Activated T-cell treated with anti-CD3 and anti-CD28 coated beads for 24 hours (primary cell): Measurements from ENCODE around the gene MAP3K7CL.

Source experiments
- DNase-seq: peaks from one replicate; pipeline ENCODE4 v3.0.0-alpha.2; 2020; ENCODE audit warnings: low read depth

Gene MAP3K7CL, protein sequence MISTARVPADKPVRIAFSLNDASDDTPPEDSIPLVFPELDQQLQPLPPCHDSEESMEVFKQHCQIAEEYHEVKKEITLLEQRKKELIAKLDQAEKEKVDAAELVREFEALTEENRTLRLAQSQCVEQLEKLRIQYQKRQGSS

DNA sequence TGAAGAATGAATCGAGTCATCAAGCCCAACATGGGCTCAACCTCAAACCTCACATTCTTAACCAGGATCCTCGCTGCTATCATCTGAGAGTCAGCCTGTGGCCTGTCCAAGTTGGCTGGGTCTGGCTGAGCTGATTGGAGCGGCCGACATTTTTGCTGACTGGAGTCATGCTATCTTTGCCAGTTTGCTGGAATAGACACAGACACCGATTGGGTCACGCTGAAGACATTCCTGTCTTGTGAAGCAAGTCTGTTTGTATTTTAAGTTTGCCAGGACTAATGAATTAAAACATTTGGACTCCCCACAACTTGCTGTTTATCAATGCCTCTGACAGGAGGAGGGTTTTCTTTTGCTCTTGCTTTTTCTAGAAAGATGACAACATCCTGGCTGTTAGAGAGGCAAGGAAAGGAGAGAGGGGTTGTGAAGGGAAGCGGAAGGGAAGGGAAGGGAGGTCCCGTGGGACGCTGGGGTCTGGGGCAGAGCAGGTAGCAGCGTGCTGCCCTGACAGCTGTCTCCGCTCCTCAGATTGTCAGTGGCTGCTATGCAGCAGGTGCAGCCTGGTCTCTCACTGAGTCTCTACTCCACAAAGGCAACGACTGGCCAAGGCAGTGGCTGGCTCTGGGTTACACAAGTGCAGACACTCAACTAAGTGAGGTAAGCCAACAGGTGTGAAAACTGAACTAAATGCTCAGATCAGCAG is at the start of gene MAP3K7CL:
TSS of gene MAP3K7CL (plus strand) at position 375 of the 700 bp plus-strand sequence. CDS start 2,701 bp downstream, outside the sequence.
- DNase-seq = no peak

DNA sequence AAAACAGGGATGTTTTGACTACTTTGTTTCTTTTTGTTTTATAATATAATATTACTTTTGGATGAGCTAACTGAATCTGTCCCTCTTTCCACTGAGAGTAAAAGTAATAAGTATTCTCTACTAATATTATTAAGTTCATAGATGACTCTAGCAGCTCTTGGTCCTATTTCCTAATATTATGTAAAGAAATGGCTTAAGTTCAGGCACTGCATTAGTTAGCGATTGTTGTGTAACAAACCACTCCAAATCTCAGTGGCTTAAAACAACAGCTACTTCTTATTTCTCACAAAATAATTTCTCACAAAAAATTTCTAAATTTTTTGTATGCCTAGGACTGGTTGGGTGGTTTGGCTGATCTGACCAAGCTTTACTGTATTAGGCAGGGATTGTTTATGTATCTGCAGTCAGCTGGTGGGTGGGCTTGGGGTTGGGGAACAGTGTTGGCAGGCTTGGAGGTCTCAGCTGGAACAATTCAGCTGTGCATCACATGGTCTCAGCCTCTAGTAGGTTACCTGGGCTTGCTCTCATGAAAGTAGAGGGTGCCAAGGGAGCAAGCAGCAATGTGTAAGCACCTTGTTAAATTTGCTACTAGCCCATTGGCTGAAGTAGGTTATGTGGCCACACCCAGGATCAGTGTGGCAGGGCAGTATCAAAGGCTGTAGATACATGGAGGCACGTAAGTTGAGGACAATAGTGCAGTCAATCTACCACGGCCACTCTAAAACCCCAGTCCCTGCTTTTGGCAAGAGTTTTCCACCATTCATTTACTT is 48.2 kb upstream of the MAP3K7CL start:
- no peak for DNase-seq

DNA sequence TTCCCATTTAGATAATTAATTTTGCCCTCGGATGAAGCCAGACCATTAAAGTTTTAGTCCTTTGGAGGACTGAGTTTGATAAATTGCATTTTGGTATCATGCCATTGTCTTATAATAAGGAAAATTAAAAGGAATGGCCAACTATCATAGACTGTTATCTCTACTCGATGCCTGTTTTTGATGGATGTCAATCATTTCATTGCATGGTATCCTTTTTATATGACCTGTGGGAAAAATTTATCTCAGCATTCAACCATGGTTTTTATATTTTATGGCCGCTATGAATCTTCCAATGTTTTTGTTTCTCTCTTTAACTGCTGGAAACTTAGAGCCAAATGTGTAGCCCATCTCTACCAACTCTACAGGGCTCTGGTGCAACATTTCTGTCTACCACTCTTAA is 47.1 kb upstream of the MAP3K7CL start:
- no peak for DNase-seq

DNA sequence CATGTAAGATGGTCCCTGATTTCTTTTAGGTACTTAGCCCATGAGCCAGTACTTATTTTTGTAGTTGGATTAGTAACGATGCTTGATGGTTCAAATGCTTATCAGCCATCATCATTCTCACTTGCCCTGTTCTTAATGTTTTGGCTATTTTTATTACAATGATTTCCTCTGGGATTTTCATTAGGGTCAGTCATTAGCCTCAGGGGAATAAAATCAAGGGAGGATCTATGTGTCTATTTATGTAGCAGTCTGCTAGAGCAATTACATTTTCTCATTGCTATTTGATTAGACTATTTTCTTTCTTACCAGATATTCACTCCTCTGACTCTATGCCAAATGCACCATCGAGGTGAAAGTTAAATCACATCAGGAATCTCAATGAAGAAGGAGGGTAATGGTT is 46.1 kb upstream of the MAP3K7CL start:
- no peak for DNase-seq

DNA sequence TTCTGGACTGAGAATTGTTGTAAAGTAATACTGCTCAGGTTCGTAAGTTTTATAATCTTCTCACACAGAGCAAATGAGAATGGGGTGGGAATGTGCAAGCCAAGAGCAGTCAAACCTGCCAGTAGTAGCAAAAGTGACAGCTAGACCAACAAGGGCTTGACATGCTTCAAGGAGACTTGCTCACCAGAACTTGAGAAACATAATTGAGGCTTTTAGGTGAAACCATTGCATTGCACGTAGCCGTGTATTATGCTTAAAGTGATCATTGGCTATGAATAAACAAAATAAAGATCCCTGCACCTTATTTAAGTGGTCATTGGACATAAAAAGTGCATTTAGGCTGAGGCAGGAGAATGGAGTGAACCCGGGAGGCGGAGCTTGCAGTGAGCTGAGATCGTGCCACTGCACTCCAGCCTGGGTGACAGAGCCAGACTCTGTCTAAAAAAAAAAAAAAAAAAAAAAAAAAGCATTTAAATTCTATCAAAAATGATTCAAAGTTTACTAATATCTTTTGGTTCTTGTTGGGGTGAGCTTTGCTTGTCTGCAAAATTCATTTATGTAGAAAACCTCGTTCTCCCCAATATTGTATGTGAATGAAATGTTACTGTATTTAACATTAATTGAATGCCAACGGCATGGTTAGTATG is 45.2 kb upstream of the MAP3K7CL start:
- DNase-seq = no peak

DNA sequence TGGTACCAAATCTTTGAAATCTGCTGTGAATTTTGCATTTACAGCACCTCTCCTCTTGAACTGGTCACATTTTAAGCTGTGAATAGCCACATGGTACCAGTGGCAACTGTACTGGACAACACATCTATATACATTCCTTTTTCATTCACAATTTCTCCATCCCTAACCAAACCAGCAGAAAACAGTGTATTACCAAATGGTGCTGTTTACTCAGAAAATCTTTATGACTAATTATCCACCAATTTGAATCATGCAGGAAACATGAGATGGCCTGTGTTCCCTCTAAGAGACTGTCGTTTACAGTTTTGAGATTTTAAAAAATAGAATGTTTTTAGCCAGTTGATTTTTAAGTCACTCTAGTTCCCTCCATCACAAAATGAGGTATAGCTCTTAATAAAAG is 39.4 kb upstream of the MAP3K7CL start:
- DNase-seq = no peak

DNA sequence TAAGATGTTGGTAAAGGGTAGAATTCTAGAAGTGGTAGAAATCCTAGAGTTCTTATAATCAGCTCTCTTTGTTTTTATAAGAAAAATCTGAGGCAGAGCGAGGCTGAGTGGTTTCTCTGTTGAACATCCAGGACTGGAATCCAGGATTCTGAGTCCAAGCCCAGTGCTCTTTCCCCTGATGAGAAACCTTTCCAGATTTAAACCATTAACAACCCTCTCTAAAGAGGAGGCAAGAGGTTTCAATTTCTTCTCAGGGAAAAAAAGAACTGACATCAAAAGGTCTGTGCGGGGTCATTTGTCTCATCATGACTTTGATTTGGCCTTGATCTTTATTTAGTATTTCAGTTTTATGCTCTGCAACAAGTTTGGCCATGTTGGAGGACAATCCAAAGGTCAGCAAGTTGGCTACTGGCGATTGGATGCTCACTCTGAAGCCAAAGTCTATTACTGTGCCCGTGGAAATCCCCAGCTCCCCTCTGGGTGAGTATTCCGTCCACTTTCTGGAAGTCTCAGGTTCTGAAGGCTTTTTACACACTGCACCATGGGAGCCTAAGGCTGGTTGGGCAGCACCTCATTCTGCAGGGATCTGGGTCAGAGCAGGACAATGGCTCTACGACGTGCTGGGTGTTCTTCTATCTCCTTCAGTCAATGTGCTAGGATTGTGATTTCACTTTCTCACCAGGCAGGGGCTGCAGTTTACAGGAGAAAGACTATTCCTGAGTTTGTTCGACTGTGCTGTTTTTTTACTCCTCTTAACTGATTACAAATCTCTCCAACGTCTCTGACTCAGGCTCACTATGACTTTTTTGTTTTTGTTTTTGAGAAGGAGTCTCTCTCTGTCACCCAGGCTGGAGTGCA is 38.1 kb upstream of the MAP3K7CL start:
- no peak for DNase-seq

DNA sequence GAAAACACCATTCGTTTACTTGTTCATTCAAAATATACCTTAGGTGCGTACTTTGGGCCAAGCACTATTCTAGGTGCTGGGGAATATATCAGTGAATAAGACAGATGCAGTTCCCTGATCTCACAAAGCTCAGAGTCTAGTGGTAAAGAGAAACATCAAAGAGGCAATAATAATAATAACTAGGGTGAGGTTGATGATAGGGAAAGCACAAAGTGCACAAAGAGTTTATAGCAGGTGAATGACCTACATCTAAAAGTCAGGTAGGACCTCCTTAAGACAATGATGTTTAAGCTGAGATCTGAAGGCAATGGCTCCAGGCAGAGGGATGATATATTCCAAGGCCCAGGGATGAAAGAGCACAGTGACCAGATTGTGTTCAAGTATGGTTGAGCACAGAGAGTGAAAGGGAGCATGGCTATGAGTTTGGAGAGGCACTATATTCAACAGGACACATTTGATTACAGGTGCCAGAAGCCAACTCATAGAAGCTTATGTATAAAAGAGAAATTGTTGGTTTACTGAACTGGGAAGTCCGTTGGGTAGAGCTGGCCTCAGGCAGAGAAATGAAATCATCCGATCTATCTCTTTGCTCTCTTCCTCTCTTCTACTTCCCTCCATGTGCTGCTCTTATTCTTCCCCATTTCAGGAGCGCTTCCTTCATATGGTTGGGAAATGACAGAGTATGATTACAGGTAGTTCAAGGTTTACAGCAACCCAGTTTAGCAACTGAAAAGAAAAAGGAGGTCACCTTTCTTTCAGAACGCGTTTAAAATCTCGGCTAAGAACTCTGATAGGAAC is 34.0 kb upstream of the MAP3K7CL start:
- no peak for DNase-seq

DNA sequence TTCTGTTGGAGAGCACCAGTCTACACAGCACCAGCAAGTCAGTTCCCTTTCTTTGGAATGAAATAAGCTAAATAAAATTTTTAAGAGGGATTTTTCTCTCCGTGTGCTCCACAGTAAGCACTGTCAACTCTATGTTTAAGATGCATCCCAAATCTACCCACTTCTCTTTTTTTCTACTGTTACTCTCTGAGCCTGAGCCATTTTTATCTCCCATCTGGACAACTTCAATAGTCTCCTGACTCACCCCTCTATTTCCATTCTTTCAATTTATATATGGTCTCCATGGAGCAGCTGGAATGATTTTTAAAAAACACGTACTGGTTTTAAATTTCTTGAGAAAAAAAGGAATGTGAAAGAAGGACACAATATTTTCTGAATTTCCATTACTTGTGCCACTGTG is 32.3 kb upstream of the MAP3K7CL start:
- DNase-seq = no peak

DNA sequence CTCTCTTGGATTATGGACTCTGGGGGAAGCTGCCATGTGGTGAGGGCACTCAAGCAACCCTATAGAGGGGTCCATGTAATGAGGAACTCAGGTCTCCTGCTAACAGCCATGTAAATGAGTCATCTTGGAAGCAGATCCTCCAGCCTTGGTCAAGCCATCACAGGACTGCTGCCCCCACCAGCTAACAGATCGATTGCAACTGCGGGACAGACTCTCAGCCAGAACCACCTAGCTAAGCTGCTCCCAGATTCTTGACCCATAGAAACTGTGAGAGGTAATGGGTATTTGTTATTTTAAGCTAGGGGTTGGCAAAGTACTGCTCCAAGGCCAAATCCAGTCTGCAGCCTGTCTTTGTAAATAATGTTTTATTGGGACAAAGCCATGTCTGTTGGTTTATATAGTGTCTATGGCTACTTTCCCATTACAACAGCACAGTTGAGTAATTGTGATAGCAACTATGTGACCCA is 27.6 kb upstream of the MAP3K7CL start:
- DNase-seq = no peak

DNA sequence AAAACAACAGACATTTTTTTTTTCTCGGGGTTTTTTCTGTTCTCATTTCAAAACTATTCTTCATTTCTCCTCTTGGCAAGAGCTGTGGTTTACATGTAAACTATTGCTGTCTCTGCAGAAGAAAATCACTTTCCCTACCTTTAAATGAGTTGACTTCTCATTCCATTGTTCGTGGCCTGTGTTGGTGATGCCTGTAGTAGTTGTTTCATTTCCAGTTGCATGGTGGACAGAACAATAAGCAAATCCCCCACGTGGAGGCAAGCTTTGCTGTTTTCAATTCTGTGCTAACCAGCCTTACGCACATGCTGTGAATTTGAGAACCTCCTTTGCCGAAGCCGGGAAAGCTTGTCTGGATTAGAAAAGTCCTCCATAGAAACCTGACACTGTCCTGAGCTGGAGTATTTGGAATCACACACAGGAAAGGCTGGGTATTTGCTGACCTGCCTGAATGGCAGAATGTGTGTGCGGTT is 26.2 kb upstream of the MAP3K7CL start:
- DNase-seq = no peak

DNA sequence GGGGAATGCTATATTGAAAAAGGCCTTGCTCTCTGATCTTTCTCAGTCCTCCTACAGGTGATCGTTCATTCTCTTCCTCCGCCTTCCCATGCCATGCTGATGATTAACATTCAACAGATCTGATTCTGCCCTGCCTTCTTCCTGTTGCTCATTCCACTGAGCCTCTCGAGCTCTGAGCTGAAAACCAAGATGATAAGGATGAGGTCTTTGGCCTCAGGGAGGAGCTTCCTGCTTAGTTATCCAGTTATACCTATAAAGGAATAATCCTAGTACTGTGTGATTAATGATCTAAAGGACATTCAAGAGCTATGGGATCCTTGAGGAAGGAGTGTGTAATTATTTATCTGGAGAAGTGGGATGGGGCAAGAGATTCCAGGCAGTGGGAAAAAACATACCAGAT is 25.2 kb upstream of the MAP3K7CL start:
- no peak for DNase-seq

DNA sequence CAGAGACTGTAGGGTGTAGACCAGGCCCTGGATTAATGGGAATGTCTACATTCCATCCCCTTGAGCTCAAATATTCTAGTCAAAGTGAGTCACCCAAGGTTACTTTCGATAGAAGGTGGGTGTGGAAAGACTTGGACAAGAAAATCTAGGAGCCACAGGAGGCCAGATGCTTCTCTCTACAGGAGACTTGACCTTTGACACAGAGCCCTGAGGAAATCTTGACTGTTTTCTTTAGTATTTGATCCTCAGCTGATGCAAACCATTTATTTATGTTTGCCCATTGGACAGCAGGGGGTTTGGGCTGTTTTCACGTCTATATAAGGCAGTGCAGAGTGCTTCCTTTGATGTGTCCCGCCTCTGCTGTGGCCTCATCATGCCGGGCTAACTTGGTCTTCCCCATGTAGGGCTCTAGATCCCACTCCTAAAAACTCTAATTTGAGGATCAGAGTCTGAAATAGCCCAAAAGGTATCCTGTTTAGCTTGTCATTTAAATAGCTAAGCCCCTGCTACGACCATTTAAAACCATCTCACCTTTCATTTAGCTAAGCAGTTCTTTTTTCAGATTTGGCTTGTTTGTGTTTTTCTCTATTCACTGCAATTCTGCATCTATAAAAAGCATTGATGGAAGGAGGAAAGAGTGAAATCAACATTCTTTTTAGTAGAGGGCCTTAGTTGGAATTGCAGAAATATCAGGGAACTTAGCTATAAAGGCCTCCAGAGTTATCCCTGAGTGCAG is 15.5 kb upstream of the MAP3K7CL start:
- DNase-seq = no peak

DNA sequence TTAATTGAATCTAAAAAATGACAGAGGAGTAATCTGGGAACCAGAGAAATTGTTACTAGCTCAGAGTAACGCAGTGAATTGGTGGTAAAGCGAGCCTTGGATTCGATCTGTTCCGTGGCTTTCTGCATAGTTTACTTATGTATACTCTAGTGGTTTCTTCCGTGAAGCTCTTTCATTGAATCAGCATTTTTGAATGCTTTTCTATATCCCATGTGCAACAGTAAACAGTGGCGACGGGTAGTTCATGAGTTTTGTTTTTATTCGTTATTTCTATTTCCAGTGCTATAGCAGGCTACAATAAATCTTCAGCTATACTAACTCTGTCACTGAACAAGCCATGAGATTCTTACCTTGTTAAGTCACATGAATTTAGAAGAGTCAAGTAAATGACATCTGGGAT is 14.5 kb upstream of the MAP3K7CL start:
- DNase-seq = no peak

DNA sequence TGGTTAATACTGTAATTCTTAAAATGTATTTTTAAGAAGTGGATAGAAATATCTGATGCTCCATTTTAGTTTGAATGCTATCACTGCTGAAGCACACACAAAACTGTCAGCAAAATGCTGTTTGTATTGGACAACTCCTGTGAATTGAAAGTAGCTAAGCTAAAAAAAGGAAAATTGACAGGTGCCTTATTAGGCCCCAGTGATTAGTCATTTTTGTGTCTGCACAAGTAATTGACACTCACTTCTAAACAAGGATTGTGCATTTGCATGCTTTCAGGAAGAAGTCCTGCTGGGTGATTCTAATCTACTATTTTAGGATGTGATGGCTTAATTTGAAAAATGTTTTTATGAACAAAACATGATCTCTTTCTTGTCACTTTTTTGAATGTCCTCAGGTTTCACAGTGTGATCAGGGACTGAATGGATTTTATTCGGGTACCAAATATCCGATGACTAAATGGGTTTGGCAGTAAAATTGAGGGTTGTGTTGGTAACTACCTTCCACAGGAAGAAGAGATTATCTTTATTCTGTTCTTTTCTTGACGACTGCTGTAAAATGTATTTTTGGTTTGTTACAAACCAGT is 13.0 kb upstream of the MAP3K7CL start:
- DNase-seq = no peak

DNA sequence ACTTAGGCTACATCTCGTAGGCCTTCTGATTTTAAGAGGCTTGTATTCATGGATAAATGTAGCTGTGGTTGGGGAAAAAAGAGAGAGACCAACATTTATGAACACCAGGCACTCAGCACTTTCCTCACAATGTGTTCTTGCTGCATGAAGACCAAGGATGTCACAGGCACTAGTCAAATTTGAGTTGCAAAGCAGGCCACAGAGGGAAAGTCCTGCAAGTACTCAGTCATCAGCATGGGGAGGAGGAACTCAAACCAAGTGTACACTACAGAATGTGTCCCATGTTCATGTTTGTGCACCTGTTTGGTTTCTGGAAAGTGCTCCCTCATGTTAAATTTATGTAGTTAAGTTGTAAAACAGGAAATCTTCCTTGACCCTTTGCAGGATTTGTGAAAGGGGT is 8.7 kb upstream of the MAP3K7CL start:
- no peak for DNase-seq

DNA sequence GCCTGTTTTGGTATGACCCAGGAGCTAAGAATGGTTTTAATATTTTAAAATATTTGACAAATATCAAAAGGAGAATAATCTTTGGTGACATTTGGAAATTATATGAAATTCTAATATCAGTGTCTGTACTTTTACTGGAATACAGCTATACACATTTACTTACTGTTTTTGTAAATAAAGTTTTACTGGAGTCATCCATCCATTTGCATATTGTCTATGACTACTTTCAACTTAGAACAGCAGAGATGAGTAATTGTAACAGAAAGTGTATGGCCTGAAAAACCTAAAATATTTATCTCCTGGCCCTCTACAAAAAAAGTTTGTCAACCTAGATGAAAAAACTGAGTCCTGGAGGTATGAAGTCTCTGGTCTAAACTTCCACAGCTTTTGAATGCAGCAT is 5.8 kb upstream of the MAP3K7CL start:
- no peak for DNase-seq

DNA sequence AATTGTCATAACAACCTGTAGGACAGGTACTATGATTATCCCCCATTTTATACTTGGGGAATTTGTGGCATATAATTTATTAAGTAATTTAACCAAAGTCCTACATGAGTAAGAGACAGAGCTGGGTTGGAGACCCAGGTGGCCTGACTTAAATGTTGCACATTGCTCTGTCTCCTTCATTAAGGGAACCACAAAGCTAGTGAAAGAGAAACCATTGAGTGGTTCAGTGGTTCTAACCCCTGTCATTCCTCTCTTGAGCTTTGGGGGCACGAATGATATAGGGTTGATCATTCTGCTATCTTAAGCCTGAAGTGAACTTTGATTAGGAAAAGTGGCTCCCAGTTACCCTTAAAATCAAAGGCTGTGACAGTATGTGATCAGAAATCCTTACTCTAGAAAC is 5.3 kb upstream of the MAP3K7CL start:
- no peak for DNase-seq

DNA sequence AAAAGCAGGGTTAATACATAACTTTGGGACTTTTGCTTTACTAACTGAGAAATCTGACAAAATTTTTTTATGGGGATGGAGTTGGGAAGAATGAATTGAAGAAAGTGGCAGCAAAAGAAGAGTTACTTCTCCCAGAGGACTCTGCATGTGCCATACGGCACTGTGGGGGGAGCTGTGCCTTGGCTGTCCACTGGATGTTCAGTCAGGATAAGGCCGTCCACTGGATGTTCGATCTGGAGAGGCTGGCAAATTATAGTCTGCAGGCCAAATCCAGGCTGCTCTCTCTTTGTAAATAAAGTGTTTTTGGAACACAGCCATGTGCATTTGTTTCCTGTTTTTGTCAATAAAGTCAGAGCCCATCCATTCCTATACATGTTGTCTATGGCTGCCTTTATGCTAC is 4.5 kb upstream of the MAP3K7CL start:
- no peak for DNase-seq

DNA sequence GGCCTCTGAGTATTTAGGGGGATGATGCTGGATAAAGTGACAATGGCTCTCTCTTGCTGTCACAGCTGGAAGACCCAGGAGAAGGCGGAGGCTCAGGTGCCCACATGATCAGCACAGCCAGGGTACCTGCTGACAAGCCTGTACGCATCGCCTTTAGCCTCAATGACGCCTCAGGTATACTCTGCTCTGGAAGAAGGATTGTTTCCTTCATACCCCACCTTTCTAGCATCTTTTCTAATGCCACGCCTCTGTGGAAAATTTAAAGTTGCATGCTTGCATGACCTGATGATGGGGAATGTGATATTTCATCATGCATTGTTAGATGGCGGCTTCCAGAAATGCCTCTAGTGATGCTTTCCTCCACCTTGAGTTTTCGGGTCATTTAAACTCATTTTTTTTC is 2.8 kb downstream of the MAP3K7CL start:
- no peak for DNase-seq
